BJ (cell line): ENCODE data around the gene SIGLECL1. TPM values are rescaled to one million over a fixed set of nuclear protein-coding genes. Genes with fewer than 3 reads are reported as not detected.

ENCODE experiments used
- CTCF ChIA-PET: fragments of 350-600 bp; formaldehyde crosslinking; extraction: SDS; loops from one replicate; lab custom pipeline; 2021; ENCODE audit warnings: antibody characterized with exemption, inconsistent platforms; lab: Yijun Ruan, JAX
- POLR2A ChIA-PET: fragments of 300-600 bp; sonication (Branson Sonifier 250); formaldehyde crosslinking; extraction: SDS; loops from one replicate; lab custom pipeline; 2021; ENCODE audit warnings: antibody characterized with exemption; lab: Charles Lee
- DNase-seq: peaks from one replicate; pipeline ENCODE4 v3.0.0-alpha.2; 2011; ENCODE audit warnings: low read depth
- H3K27me3 ChIP-seq: 2 replicates; pipeline ENCODE4 v1.6.0; 2011; ENCODE audit warnings: low read length; ENCODE audit not compliant: control insufficient read depth, insufficient read depth
- H3K36me3 ChIP-seq: 2 replicates; pipeline ENCODE4 v1.5.1; 2011; ENCODE audit warnings: low read length; ENCODE audit not compliant: control insufficient read depth, insufficient read depth
- H3K4me3 ChIP-seq: 2 replicates; pipeline ENCODE4 v1.5.1; 2011; ENCODE audit warnings: low read depth, mild to moderate bottlenecking, control low read depth, low read length
- polyA plus RNA-seq: library from polyadenylated mRNA; depleted of rRNA; stranded (reverse); fragments of >200 nt; gene quantifications from 2 replicates; pipeline ENCODE4 v1.2.3, GENCODE V29; 2011
- TF ChIP-seq, protein P1 (sequence below): IDR thresholded peaks from 2 replicates; pipeline ENCODE4 v1.5.1; 2011; ENCODE audit warnings: low read depth, mild to moderate bottlenecking, control low read depth, inconsistent platforms, low read length, moderate library complexity; ENCODE audit not compliant: insufficient read depth

SIGLECL1 gene
- polyA plus RNA-seq, 1 experiment = not detected

DNA sequence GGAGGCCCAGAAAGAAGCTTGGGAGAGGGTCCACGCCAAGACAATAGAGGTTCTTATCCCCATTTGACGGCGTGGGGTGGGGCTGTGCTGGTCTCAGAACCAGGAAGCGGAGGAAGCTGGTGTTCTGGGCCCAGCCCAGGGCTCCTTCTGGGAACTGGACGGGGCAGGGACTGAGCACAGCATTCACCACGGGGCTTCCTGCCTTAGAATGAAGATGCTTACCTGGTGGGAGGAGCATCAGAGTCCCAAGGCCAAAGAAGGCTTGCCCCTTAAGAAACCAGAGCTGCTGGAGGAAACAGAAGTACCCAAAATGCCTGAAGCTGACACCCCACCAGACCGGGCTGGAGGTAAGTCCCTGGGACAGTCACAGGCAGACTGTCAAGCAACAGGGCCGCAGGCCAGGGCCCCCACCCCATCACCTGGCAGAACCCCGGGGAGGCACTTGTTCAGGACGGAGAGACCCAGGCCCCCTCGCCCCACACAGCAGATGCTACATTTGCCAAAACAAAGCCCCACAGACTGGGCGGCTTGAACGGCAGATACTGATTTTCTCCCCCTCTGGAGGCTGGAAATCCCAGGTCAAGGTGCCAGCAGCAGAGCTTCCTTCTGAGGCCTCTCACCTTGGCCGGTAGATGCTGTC is 42.8 kb downstream of the SIGLECL1 start:
- TF ChIP-seq, protein P1, sequence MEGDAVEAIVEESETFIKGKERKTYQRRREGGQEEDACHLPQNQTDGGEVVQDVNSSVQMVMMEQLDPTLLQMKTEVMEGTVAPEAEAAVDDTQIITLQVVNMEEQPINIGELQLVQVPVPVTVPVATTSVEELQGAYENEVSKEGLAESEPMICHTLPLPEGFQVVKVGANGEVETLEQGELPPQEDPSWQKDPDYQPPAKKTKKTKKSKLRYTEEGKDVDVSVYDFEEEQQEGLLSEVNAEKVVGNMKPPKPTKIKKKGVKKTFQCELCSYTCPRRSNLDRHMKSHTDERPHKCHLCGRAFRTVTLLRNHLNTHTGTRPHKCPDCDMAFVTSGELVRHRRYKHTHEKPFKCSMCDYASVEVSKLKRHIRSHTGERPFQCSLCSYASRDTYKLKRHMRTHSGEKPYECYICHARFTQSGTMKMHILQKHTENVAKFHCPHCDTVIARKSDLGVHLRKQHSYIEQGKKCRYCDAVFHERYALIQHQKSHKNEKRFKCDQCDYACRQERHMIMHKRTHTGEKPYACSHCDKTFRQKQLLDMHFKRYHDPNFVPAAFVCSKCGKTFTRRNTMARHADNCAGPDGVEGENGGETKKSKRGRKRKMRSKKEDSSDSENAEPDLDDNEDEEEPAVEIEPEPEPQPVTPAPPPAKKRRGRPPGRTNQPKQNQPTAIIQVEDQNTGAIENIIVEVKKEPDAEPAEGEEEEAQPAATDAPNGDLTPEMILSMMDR = no peak
- POLR2A ChIA-PET = no interaction called here
- no peak overlapping the region for H3K4me3 ChIP-seq
- CTCF ChIA-PET = interaction anchor here (0.6 kb wide), 1 partner anchor 9 kb away, joined by 3 read pairs; no protein-coding TSS in a partner anchor
- DNase-seq = no peak
- H3K36me3 ChIP-seq = no peaks in the 10 kb centered on the region
- H3K27me3 ChIP-seq = no peaks in the 10 kb centered on the region

GRCh38 chr19:51294211-51294976 is 43.5 kb downstream of the SIGLECL1 start:
- Histone ChIP-seq H3K4me3 (no peak overlapping the region), H3K36me3 (no peaks in the 10 kb centered on the region), H3K27me3 (no peaks in the 10 kb centered on the region)
- POLR2A ChIA-PET = no interaction called here
- TF ChIP-seq, protein P1 = no peak
- no peak for DNase-seq
- CTCF ChIA-PET = interaction anchor here (0.6 kb wide), 1 partner anchor 8 kb away, joined by 3 read pairs; no protein-coding TSS in a partner anchor

- no peaks in the 10 kb centered on the region for H3K36me3 ChIP-seq
- DNase-seq = no peak
- ChIA-PET POLR2A (no interaction called here), CTCF (no interaction called here)
- H3K4me3 ChIP-seq = no peak overlapping the region
- TF ChIP-seq, protein P1 = no peak
- H3K27me3 ChIP-seq = no peaks in the 10 kb centered on the region
These were observed 44.1 kb downstream of the SIGLECL1 start for GRCh38 chr19:51294977-51295375.

GRCh38 chr19:51295382-51296126 is 44.7 kb downstream of the SIGLECL1 start:
- H3K4me3 ChIP-seq = no peak overlapping the region
- H3K27me3 ChIP-seq = no peaks in the 10 kb centered on the region
- no peak for DNase-seq
- POLR2A ChIA-PET = no interaction called here
- H3K36me3 ChIP-seq = no peaks in the 10 kb centered on the region
- CTCF ChIA-PET = no interaction called here
- TF ChIP-seq, protein P1 = no peak
